ENCODE results near the gene BRSK2.
A peak's percentile ranks its signal among the peaks of the same experiment; 100 is the strongest.

Gene BRSK2

GRCh38 chr11:1481861-1482441 is 92.2 kb downstream of the BRSK2 start:
- H3K4me3 ChIP-seq = peak overlapping the region; percentile 77
- no peak for DNase-seq (ENCODE audit: low spot score)
- no peak for TF ChIP-seq CTCF (IDR thresholded peaks at IDR 0.05)
- peak overlapping the region; percentile 97 to 99 for H3K27ac ChIP-seq

GRCh38 chr11:1482581-1483444 is 93.1 kb downstream of the BRSK2 start:
- peak; percentile 89 for DNase-seq (ENCODE audit: low spot score)
- Histone ChIP-seq H3K27ac (peak overlapping the region; percentile 97 to 99), H3K4me3 (peak overlapping the region; percentile 77)
- no peak for TF ChIP-seq CTCF (IDR thresholded peaks at IDR 0.05)

GRCh38 chr11:1483445-1483961 is 93.8 kb downstream of the BRSK2 start:
- Histone ChIP-seq H3K27ac (peak overlapping the region; percentile 97 to 99), H3K4me3 (peak overlapping the region; percentile 77)
- TF ChIP-seq CTCF (IDR thresholded peaks at IDR 0.05) = no peak
- peak; percentile 87 for DNase-seq (ENCODE audit: low spot score)

- no peak for DNase-seq (ENCODE audit: low spot score)
- peak overlapping the region; percentile 77 for H3K4me3 ChIP-seq
- peak overlapping the region; percentile 97 to 99 for H3K27ac ChIP-seq
- no peak for TF ChIP-seq CTCF (IDR thresholded peaks at IDR 0.05)
These were observed 94.4 kb downstream of the BRSK2 start for GRCh38 chr11:1484061-1484671.

- peak overlapping the region; percentile 97 to 99 for H3K27ac ChIP-seq
- TF ChIP-seq CTCF (IDR thresholded peaks at IDR 0.05) = no peak
- peak overlapping the region; percentile 77 for H3K4me3 ChIP-seq
- no peak for DNase-seq (ENCODE audit: low spot score)
These were observed 95.2 kb downstream of the BRSK2 start for GRCh38 chr11:1484695-1485503.

GRCh38 chr11:1485504-1485885 is 95.8 kb downstream of the BRSK2 start:
- TF ChIP-seq CTCF (IDR thresholded peaks at IDR 0.05) = no peak
- DNase-seq (ENCODE audit: low spot score) = no peak
- peak overlapping the region; percentile 97 to 99 for H3K27ac ChIP-seq
- peak overlapping the region; percentile 77 for H3K4me3 ChIP-seq
